A673 (cell line): ENCODE data around the gene MAP3K7CL. TPM values are rescaled to one million over a fixed set of nuclear protein-coding genes. Genes with fewer than 3 reads are reported as not detected.

Experiments
- BruUV-seq: library from RNA; stranded (reverse); fragments of 400-500 nt; replicated peaks from 2 replicates; lab custom pipeline; 2021; lab: Mats Ljungman, UMichigan
- CTCF ChIA-PET: fragments of 300-600 bp; sonication (Branson Sonifier 250); formaldehyde crosslinking; loops from one replicate; lab custom pipeline; 2022; ENCODE audit warnings: antibody characterized with exemption; lab: Charles Lee
- POLR2A ChIA-PET: fragments of 300-600 bp; sonication (Branson Sonifier 250); formaldehyde crosslinking; loops from one replicate; lab custom pipeline; 2022; ENCODE audit warnings: antibody characterized with exemption; ENCODE audit not compliant: low non-redundant PET; lab: Charles Lee
- DNase-seq: peaks from one replicate; pipeline ENCODE4 v3.0.0-alpha.2; 2015; ENCODE audit warnings: low spot score
- H3K27ac ChIP-seq: fragments of 200-600 bp; sonication (generic); 2 replicates; pipeline ENCODE4 v1.5.1; 2016; ENCODE audit warnings: mixed run types, low read depth, mild to moderate bottlenecking, mixed read lengths, antibody characterized with exemption, low read length; ENCODE audit not compliant: poor library complexity, severe bottlenecking
- H3K27me3 ChIP-seq: fragments of 200-600 bp; sonication (generic); replicated peaks from 2 replicates; pipeline ENCODE4 v1.6.1; 2017; ENCODE audit warnings: mixed run types, low read depth, mild to moderate bottlenecking, mixed read lengths, antibody characterized with exemption, low read length; ENCODE audit not compliant: insufficient read depth, poor library complexity
- H3K36me3 ChIP-seq: fragments of 200-600 bp; sonication (generic); 2 replicates; pipeline ENCODE4 v1.6.1; 2016; ENCODE audit warnings: mixed run types, mild to moderate bottlenecking, mixed read lengths, antibody characterized with exemption, low read length; ENCODE audit not compliant: insufficient read depth, poor library complexity, severe bottlenecking
- H3K4me1 ChIP-seq: fragments of 200-600 bp; sonication (generic); 2 replicates; pipeline ENCODE4 v1.6.1; 2017; ENCODE audit warnings: mixed run types, mild to moderate bottlenecking, mixed read lengths, antibody characterized with exemption, low read length; ENCODE audit not compliant: insufficient read depth, poor library complexity, severe bottlenecking
- H3K4me3 ChIP-seq: fragments of 200-600 bp; sonication (generic); 2 replicates; pipeline ENCODE4 v1.5.1; 2016; ENCODE audit warnings: low read depth, mixed run types, mild to moderate bottlenecking, mixed read lengths, low read length; ENCODE audit not compliant: poor library complexity, severe bottlenecking
- H3K9me3 ChIP-seq: fragments of 200-600 bp; sonication (generic); 2 replicates; pipeline ENCODE4 v1.6.1; 2016; ENCODE audit warnings: mixed run types, low read depth, mild to moderate bottlenecking, mixed read lengths, antibody characterized with exemption, low read length; ENCODE audit not compliant: poor library complexity, severe bottlenecking
- EZH2 ChIP-seq: fragments of 200-600 bp; sonication (generic); IDR thresholded peaks from 2 replicates; pipeline ENCODE4 v1.6.1; 2017; ENCODE audit warnings: borderline replicate concordance, low read depth, mild to moderate bottlenecking, mixed read lengths, antibody characterized with exemption, low read length; ENCODE audit not compliant: poor library complexity, severe bottlenecking
- intact Hi-C: fragments of 100-400 bp; cut with micrococcal nuclease; formaldehyde crosslinking; loops from one replicate; pipeline ENCODE4 v1.10.0; 2022; ENCODE audit not compliant: unreplicated experiment
- total RNA-seq: library from RNA; stranded (reverse); gene quantifications from 2 replicates; pipeline ENCODE4 v1.2.3, GENCODE V29; 2021
- TF ChIP-seq, protein P1 (sequence below): fragments of 300-800, 200-600 bp; sonication (generic); conservative IDR thresholded peaks from 2 replicates; pipeline ENCODE4 v1.5.1; 2017; ENCODE audit warnings: low read depth, mild to moderate bottlenecking, antibody characterized with exemption, low read length, moderate library complexity, mixed read lengths

Gene MAP3K7CL
- total RNA-seq, 1 experiment from 2014 or later, result 2.2 TPM

DNA sequence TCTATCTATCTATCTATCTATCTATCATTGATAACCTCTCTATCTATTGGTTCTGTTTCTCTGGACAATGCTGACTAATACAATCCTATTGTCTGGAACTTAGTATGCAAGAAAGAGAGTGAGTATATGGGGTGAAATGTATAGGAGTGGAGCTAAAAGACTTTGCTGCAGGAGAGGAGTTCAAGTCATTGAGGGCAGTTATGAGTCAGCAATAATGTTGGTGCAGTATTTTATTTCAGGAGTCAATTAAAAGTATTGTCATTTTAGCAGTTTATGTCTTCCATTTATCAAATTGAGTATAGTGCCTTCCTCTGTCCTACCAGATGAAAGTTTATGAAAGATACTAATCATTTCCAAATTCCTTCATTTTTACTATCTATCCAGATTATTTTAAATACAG, 55.8 kb downstream of the MAP3K7CL start:
- ChIA-PET POLR2A (no interaction called here), CTCF (no interaction called here)
- TF ChIP-seq EZH2, result no peak
- TF ChIP-seq, protein P1, sequence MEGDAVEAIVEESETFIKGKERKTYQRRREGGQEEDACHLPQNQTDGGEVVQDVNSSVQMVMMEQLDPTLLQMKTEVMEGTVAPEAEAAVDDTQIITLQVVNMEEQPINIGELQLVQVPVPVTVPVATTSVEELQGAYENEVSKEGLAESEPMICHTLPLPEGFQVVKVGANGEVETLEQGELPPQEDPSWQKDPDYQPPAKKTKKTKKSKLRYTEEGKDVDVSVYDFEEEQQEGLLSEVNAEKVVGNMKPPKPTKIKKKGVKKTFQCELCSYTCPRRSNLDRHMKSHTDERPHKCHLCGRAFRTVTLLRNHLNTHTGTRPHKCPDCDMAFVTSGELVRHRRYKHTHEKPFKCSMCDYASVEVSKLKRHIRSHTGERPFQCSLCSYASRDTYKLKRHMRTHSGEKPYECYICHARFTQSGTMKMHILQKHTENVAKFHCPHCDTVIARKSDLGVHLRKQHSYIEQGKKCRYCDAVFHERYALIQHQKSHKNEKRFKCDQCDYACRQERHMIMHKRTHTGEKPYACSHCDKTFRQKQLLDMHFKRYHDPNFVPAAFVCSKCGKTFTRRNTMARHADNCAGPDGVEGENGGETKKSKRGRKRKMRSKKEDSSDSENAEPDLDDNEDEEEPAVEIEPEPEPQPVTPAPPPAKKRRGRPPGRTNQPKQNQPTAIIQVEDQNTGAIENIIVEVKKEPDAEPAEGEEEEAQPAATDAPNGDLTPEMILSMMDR, result no peak
- no peak overlapping the region for H3K4me3 ChIP-seq
- no peaks in the 10 kb centered on the region for H3K9me3 ChIP-seq
- peaks cover 5% of the 10 kb centered on the region for H3K4me1 ChIP-seq
- H3K36me3 ChIP-seq, result no peaks in the 10 kb centered on the region
- intact Hi-C loops, result no loop called here
- DNase-seq, result no peak
- H3K27ac ChIP-seq, result no peak overlapping the region
- H3K27me3 ChIP-seq, result no peaks in the 10 kb centered on the region
- BruUV-seq, result no TSS peak

DNA sequence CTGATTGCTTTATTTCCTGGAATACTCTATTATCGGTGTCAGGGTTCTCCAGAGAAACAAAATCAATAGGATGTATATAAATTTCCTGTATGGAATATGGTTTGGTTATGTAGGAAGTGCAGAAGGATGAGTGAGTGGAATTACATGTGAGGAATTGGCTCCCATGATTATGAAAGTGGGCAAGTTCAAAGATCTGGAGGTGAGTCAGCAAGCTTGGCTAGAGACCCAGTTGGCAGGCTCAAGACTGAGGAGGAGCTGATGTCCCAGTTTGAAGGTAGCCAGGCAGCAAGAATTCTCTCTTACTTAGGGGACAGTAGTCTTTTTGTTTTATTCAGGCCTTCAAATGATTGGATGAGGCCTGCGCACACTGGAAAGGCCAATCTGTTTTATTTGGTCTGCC, 57.5 kb downstream of the MAP3K7CL start:
- Histone ChIP-seq H3K36me3 (no peaks in the 10 kb centered on the region), H3K4me1 (peaks cover 11% of the 10 kb centered on the region), H3K27ac (no peak overlapping the region), H3K4me3 (no peak overlapping the region), H3K9me3 (no peaks in the 10 kb centered on the region), H3K27me3 (no peaks in the 10 kb centered on the region)
- intact Hi-C loops, result no loop called here
- no peak for TF ChIP-seq EZH2
- TF ChIP-seq, protein P1, result no peak
- ChIA-PET CTCF (no interaction called here), POLR2A (no interaction called here)
- BruUV-seq, result no TSS peak
- no peak for DNase-seq

DNA sequence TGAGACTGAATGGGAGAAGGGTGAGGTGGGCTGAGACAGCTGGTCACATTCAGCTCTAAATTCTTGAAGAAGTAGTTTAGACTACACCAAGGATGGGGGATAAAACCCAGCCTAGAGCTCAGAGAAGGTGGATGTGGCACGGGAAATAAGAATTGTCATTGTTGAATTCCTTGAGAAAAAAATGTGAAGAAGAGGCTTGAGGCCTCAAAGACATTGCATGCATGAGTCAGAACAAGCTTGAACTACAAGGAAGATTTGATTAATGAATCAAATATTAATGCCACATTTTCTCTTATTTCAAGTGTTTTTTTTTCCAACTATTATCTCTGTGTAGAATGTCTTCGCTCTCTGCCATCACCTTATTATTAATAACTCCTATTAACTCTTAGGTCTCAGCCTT, 58.9 kb downstream of the MAP3K7CL start:
- no peak for DNase-seq
- Histone ChIP-seq H3K4me3 (no peak overlapping the region), H3K27me3 (no peaks in the 10 kb centered on the region), H3K27ac (no peak overlapping the region), H3K4me1 (peaks cover 19% of the 10 kb centered on the region), H3K36me3 (no peaks in the 10 kb centered on the region), H3K9me3 (no peaks in the 10 kb centered on the region)
- POLR2A ChIA-PET, result no interaction called here
- BruUV-seq, result no TSS peak
- CTCF ChIA-PET, result no interaction called here
- intact Hi-C loops, result no loop called here
- TF ChIP-seq, protein P1, result no peak
- no peak for TF ChIP-seq EZH2
